ENCODE measurements around the gene DNAJC27.
"Not testable (repeated sequence)": the region's sequence is repeated elsewhere in the genome, so short reads cannot be mapped to it uniquely, and the experiment has no call there.

Gene DNAJC27

DNA sequence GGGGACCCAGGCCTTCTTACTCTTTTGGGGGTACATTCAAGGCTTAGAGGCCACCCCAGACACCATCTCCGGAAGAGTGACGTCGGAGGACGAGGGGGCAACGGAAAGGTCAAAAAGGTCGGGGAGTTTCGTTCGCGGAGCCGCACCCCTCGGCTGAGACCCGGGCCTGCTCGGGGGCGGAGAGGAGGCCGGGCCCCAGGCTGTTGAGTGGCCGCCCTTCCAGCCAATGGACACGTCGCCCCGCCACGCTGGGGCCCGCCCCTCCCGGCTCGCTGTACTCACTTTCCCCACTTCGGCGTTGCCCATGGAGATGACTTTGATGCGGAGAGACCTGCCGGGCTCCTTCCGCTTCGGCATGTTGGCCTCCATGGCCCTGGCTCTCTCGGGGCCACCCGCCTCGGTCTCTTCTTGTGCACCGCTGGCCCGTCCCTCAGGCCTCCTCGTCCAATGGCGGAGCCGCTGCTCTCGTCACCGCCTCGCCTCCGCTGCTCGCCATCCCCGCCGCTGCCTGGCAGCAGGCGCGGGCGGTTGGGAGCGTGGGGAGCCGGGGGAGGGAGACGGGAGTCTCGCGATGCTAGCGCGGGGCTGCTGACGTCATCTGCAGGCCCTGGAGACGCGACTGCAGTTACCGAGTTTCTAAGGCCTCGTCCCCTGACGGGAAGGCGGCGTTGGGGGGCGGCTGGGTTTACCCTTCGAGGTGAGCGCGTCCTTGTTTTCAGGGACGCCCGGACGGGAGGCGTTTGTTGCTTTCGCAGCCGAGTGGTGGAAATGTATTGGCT, at the start of gene DNAJC27:
DNAJC27 (minus strand) TSS at position 420 of the 779 bp plus-strand sequence; CDS start at position 369, 51 bp downstream.
- peak within 1 kb of the TSS; percentile 96 for H3K4me3 ChIP-seq (ENCODE audit: low read length)
- no peaks in the 10 kb centered on the region for H3K27me3 ChIP-seq (ENCODE audit: control insufficient read depth, insufficient read depth, low read length)
- no peaks in the 10 kb centered on the region for H3K36me3 ChIP-seq (ENCODE audit: control insufficient read depth, insufficient read depth, low read length)
- no peaks in the 10 kb centered on the region for H3K9me3 ChIP-seq (ENCODE audit: control insufficient read depth, low read length)
- H3K4me1 ChIP-seq (ENCODE audit: control insufficient read depth, insufficient read depth, low read length) = peaks cover 5% of the 10 kb centered on the region
- H3K9ac ChIP-seq (ENCODE audit: low read length) = peak within 1 kb of the TSS; percentile 99

DNA sequence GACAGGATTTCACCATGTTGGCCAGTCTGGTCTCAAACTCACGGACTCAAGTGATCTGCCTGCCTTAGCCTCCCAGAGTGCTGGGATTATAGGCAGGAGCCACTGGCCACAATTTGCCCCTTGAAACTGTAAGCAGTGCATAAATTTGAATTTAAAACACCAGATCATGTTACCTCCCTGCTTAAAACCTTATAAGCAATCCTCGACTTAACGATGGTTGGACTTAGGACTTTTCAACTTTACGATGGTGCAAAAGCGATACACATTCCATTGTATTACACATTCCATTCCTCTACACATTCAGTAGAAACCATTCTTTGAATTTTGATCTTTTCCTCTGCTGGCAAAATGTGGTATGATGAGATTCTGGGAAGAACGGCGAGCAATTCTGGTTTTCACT, 46.9 kb upstream of the DNAJC27 start:
- H3K36me3 ChIP-seq (ENCODE audit: control insufficient read depth, insufficient read depth, low read length) = no peaks in the 10 kb centered on the region
- H3K4me3 ChIP-seq (ENCODE audit: low read length) = no peak overlapping the region
- no peaks in the 10 kb centered on the region for H3K27me3 ChIP-seq (ENCODE audit: control insufficient read depth, insufficient read depth, low read length)
- no peaks in the 10 kb centered on the region for H3K4me1 ChIP-seq (ENCODE audit: control insufficient read depth, insufficient read depth, low read length)
- H3K9me3 ChIP-seq (ENCODE audit: control insufficient read depth, low read length) = no peaks in the 10 kb centered on the region
- no peak overlapping the region for H3K9ac ChIP-seq (ENCODE audit: low read length)

- H3K4me3 ChIP-seq (ENCODE audit: low read length) = no peak overlapping the region
- H3K9me3 ChIP-seq (ENCODE audit: control insufficient read depth, low read length) = no peaks in the 10 kb centered on the region
- no peaks in the 10 kb centered on the region for H3K27me3 ChIP-seq (ENCODE audit: control insufficient read depth, insufficient read depth, low read length)
- no peaks in the 10 kb centered on the region for H3K36me3 ChIP-seq (ENCODE audit: control insufficient read depth, insufficient read depth, low read length)
- H3K4me1 ChIP-seq (ENCODE audit: control insufficient read depth, insufficient read depth, low read length) = no peaks in the 10 kb centered on the region
- H3K9ac ChIP-seq (ENCODE audit: low read length) = no peak overlapping the region
Measured at GRCh38 chr2:25014631-25015030, 42.9 kb upstream of the DNAJC27 start.

GRCh38 chr2:25011342-25011741, 39.6 kb upstream of the DNAJC27 start:
- H3K4me1 ChIP-seq (ENCODE audit: control insufficient read depth, insufficient read depth, low read length); H3K9ac ChIP-seq (ENCODE audit: low read length); H3K27me3 ChIP-seq (ENCODE audit: control insufficient read depth, insufficient read depth, low read length); H3K9me3 ChIP-seq (ENCODE audit: control insufficient read depth, low read length); H3K36me3 ChIP-seq (ENCODE audit: control insufficient read depth, insufficient read depth, low read length); H3K4me3 ChIP-seq (ENCODE audit: low read length): not testable (repeated sequence)

DNA sequence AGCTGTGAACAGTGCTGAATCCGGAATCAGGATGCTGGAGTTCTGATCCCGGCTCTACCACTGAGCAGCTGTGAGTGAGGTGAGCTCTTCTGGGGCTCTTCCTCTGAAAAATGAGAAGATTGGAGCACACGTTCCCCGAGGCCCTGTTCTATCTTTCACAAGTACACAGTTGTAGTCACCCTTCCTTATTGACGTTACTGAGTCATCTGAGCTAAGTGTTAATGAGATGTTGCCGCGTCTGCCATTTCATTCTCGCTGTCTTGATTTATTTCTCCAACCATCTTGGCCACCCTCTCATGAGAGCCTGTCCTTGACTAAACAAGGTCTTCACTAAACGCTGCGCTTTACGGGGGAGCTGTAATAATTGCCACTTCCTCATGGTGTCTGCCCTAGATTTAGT, 38.2 kb upstream of the DNAJC27 start:
- H3K4me1 ChIP-seq (ENCODE audit: control insufficient read depth, insufficient read depth, low read length) = no peaks in the 10 kb centered on the region
- no peaks in the 10 kb centered on the region for H3K27me3 ChIP-seq (ENCODE audit: control insufficient read depth, insufficient read depth, low read length)
- H3K36me3 ChIP-seq (ENCODE audit: control insufficient read depth, insufficient read depth, low read length) = no peaks in the 10 kb centered on the region
- H3K4me3 ChIP-seq (ENCODE audit: low read length) = no peak overlapping the region
- H3K9ac ChIP-seq (ENCODE audit: low read length) = no peak overlapping the region
- H3K9me3 ChIP-seq (ENCODE audit: control insufficient read depth, low read length) = no peaks in the 10 kb centered on the region

GRCh38 chr2:25002066-25002465, 30.3 kb upstream of the DNAJC27 start:
- Histone ChIP-seq H3K4me3 (ENCODE audit: low read length) (no peak overlapping the region), H3K36me3 (ENCODE audit: control insufficient read depth, insufficient read depth, low read length) (no peaks in the 10 kb centered on the region), H3K4me1 (ENCODE audit: control insufficient read depth, insufficient read depth, low read length) (no peaks in the 10 kb centered on the region), H3K9me3 (ENCODE audit: control insufficient read depth, low read length) (no peaks in the 10 kb centered on the region), H3K27me3 (ENCODE audit: control insufficient read depth, insufficient read depth, low read length) (peaks cover 4% of the 10 kb centered on the region), H3K9ac (ENCODE audit: low read length) (no peak overlapping the region)

DNA sequence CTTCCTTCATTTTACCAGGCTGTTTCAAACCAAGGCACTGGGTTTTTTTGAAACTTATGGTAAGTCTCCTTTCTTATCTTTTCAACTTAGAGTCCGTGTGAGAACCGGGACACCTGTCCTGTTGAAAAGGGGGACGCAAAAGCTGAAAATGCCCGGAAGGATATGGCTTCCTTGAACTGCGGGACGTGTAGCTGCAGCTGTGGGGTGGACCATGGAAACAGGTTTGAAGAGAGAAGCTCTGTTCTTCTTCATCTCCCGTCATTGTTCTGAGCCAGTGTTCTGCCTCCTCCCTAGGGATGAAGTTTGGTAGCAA, 29.5 kb upstream of the DNAJC27 start:
- H3K4me3 ChIP-seq (ENCODE audit: low read length) = no peak overlapping the region
- peaks cover 4% of the 10 kb centered on the region for H3K27me3 ChIP-seq (ENCODE audit: control insufficient read depth, insufficient read depth, low read length)
- no peaks in the 10 kb centered on the region for H3K9me3 ChIP-seq (ENCODE audit: control insufficient read depth, low read length)

GRCh38 chr2:25000503-25001324, 29.0 kb upstream of the DNAJC27 start:
- H3K4me1 ChIP-seq (ENCODE audit: control insufficient read depth, insufficient read depth, low read length) = no peaks in the 10 kb centered on the region
- H3K27me3 ChIP-seq (ENCODE audit: control insufficient read depth, insufficient read depth, low read length) = peaks cover 4% of the 10 kb centered on the region
- no peak overlapping the region for H3K4me3 ChIP-seq (ENCODE audit: low read length)
- H3K9ac ChIP-seq (ENCODE audit: low read length) = no peak overlapping the region
- H3K36me3 ChIP-seq (ENCODE audit: control insufficient read depth, insufficient read depth, low read length) = no peaks in the 10 kb centered on the region
- H3K9me3 ChIP-seq (ENCODE audit: control insufficient read depth, low read length) = no peaks in the 10 kb centered on the region

More for the DNA sequence above, 29.5 kb upstream of the DNAJC27 start:
- Histone ChIP-seq H3K9ac (ENCODE audit: low read length) (no peak overlapping the region), H3K4me1 (ENCODE audit: control insufficient read depth, insufficient read depth, low read length) (no peaks in the 10 kb centered on the region), H3K36me3 (ENCODE audit: control insufficient read depth, insufficient read depth, low read length) (no peaks in the 10 kb centered on the region)

- Histone ChIP-seq H3K4me3 (ENCODE audit: low read length) (no peak overlapping the region), H3K36me3 (ENCODE audit: control insufficient read depth, insufficient read depth, low read length) (no peaks in the 10 kb centered on the region), H3K27me3 (ENCODE audit: control insufficient read depth, insufficient read depth, low read length) (peaks cover 4% of the 10 kb centered on the region), H3K4me1 (ENCODE audit: control insufficient read depth, insufficient read depth, low read length) (no peaks in the 10 kb centered on the region), H3K9me3 (ENCODE audit: control insufficient read depth, low read length) (no peaks in the 10 kb centered on the region), H3K9ac (ENCODE audit: low read length) (no peak overlapping the region)
Measured at GRCh38 chr2:25000036-25000435, 28.3 kb upstream of the DNAJC27 start.

- not testable (repeated sequence) for H3K9ac ChIP-seq (ENCODE audit: low read length)
Measured at GRCh38 chr2:24999097-24999496, 27.3 kb upstream of the DNAJC27 start.

DNA sequence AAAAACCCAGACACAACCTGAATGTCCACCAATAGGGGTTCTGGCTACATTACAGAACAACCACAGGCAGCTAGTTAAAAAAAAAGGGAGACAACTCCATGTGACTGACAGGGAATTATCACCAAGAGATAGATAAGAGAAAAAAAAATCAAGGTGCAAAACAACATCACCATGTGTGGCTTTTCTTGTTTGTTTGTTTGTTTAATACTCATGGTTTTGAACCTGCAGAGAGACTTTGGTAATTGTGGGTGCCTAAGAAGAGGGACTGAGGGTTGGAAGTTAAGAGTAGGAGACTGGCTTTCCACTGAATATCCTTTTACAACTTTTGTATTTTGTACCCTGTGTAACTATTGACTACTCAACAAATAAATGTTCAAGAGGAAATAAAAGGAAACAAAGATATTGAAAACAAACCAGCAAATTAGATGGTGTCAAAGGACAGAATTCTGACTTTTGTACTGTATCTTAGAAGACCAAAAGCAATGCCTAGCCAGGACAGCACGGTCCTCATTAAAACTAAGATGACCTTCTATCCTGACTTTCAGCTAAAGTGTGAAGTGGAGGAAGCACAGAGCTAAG, 22.5 kb upstream of the DNAJC27 start:
- no peak overlapping the region for H3K9ac ChIP-seq (ENCODE audit: low read length)
- H3K4me1 ChIP-seq (ENCODE audit: control insufficient read depth, insufficient read depth, low read length) = no peaks in the 10 kb centered on the region
- no peaks in the 10 kb centered on the region for H3K27me3 ChIP-seq (ENCODE audit: control insufficient read depth, insufficient read depth, low read length)
- H3K36me3 ChIP-seq (ENCODE audit: control insufficient read depth, insufficient read depth, low read length) = no peaks in the 10 kb centered on the region
- no peaks in the 10 kb centered on the region for H3K9me3 ChIP-seq (ENCODE audit: control insufficient read depth, low read length)
- H3K4me3 ChIP-seq (ENCODE audit: low read length) = no peak overlapping the region

More at GRCh38 chr2:24999097-24999496, 27.3 kb upstream of the DNAJC27 start:
- H3K4me1 ChIP-seq (ENCODE audit: control insufficient read depth, insufficient read depth, low read length); H3K36me3 ChIP-seq (ENCODE audit: control insufficient read depth, insufficient read depth, low read length); H3K4me3 ChIP-seq (ENCODE audit: low read length); H3K9me3 ChIP-seq (ENCODE audit: control insufficient read depth, low read length); H3K27me3 ChIP-seq (ENCODE audit: control insufficient read depth, insufficient read depth, low read length): not testable (repeated sequence)

Measured in mucosa of stomach (tissue), 1 donor.